Hepatocyte (in vitro differentiated cells): ENCODE measurements around the gene STK4.

Experiments
- EZH2 ChIP-seq: fragments of 200-600 bp; sonication (generic); IDR thresholded peaks from 2 replicates; pipeline ENCODE4 v1.6.1; 2016; ENCODE audit warnings: antibody characterized with exemption, mild to moderate bottlenecking, borderline replicate concordance
- TF ChIP-seq, protein P1 (sequence below): fragments of 200-600 bp; sonication (generic); IDR thresholded peaks from 2 replicates; pipeline ENCODE4 v1.5.1; 2016; ENCODE audit warnings: antibody characterized with exemption, mild to moderate bottlenecking; ENCODE audit not compliant: poor library complexity

DNA sequence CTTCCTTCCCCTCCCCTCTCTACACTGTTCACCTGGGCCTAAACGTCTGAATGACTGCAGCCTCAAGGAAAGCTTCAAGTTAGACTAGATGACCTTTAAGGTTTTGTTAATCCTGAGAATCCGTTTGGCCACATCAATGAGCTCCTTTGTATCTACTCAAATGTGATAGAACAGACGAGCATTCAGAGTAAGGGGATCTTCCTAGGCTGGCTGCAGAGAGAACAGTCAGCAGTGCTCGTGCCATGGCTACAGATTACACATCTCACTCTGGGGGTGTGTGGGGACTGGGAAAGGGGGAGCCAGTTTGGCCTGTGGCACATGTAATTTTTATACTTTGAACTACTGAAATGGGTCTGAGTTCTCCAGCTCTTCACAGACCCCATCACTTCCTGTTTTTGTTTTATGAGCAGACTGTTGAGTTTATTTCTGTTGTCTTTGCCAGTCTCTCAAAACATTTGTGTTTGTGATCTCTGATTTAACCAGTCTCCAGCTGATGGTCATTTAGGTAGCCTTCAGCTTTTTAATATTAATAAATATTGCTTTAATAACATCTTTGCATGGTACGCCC is 83.7 kb downstream of the STK4 start:
- TF ChIP-seq, protein P1, sequence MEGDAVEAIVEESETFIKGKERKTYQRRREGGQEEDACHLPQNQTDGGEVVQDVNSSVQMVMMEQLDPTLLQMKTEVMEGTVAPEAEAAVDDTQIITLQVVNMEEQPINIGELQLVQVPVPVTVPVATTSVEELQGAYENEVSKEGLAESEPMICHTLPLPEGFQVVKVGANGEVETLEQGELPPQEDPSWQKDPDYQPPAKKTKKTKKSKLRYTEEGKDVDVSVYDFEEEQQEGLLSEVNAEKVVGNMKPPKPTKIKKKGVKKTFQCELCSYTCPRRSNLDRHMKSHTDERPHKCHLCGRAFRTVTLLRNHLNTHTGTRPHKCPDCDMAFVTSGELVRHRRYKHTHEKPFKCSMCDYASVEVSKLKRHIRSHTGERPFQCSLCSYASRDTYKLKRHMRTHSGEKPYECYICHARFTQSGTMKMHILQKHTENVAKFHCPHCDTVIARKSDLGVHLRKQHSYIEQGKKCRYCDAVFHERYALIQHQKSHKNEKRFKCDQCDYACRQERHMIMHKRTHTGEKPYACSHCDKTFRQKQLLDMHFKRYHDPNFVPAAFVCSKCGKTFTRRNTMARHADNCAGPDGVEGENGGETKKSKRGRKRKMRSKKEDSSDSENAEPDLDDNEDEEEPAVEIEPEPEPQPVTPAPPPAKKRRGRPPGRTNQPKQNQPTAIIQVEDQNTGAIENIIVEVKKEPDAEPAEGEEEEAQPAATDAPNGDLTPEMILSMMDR = no peak
- no peak for TF ChIP-seq EZH2
